Cardiac muscle cell (in vitro differentiated cells and primary cell): ENCODE measurements around the gene RASGRP2. TPM values are rescaled to one million over a fixed set of nuclear protein-coding genes. Genes with fewer than 3 reads are reported as not detected.

Experiments used
- DNase-seq, 2 donors: peaks; one replicate each; pipeline versions ENCODE4 v3.0.0 to v3.0.0-alpha.2; 2010 to 2017; ENCODE audit warnings: low read depth in 1 of 2, low spot score in 1 of 2
- H3K27ac ChIP-seq: fragments of 200-600 bp; sonication (generic); 2 replicates; pipeline ENCODE4 v1.5.1; 2016
- H3K27me3 ChIP-seq: fragments of 200-600 bp; sonication (generic); 2 replicates; pipeline ENCODE4 v1.6.0; 2016; ENCODE audit warnings: control low read depth
- H3K36me3 ChIP-seq: fragments of 200-600 bp; sonication (generic); 2 replicates; pipeline ENCODE4 v1.5.1; 2016; ENCODE audit warnings: control low read depth
- H3K4me1 ChIP-seq: fragments of 200-600 bp; sonication (generic); 2 replicates; pipeline ENCODE4 v1.8.1; 2017; ENCODE audit warnings: low read depth, mild to moderate bottlenecking, mixed run types
- H3K4me3 ChIP-seq: fragments of 200-600 bp; sonication (generic); 2 replicates; pipeline ENCODE4 v1.5.1; 2016; ENCODE audit warnings: mild to moderate bottlenecking
- H3K9me3 ChIP-seq: fragments of 200-600 bp; sonication (generic); 2 replicates; pipeline ENCODE4 v1.5.1; 2017; ENCODE audit warnings: low read depth, mild to moderate bottlenecking, control low read depth
- CTCF ChIP-seq: IDR thresholded peaks from 2 replicates; pipeline ENCODE4 v1.5.1; 2012; ENCODE audit warnings: low read depth, mild to moderate bottlenecking, low read length
- polyA plus RNA-seq: library from polyadenylated mRNA; unstranded; fragments of >200 nt; fragmentation: Nextera tagmentation; extraction: Ambion mirVana; gene quantifications from 2 replicates; pipeline ENCODE4 v1.2.1, GENCODE V29; 2016
- total RNA-seq: library from RNA; depleted of rRNA; stranded (reverse); fragments of >200 nt; gene quantifications from 2 replicates; pipeline ENCODE4 v1.2.3, GENCODE V29; 2016

RASGRP2 gene
- total and polyA plus RNA-seq, 2 experiments from 2014 or later: 60.8 to 64.0 TPM

- Histone ChIP-seq H3K4me1 (peaks cover 54% of the 10 kb centered on the region), H3K36me3 (peaks cover 22% of the 10 kb centered on the region), H3K4me3 (no peak overlapping the region), H3K9me3 (no peaks in the 10 kb centered on the region), H3K27ac (peak overlapping the region; percentile 90), H3K27me3 (no peaks in the 10 kb centered on the region)
- no peak for TF ChIP-seq CTCF
- DNase-seq: no peak
Observed at GRCh38 chr11:64760759-64761420, 16.9 kb upstream of the RASGRP2 start.

GRCh38 chr11:64759722-64760719 lies 16.1 kb upstream of the RASGRP2 start, which contains the start of gene PYGM:
PYGM (minus strand) TSS chr11:64759974; CDS start chr11:64759898, 76 bp downstream.
- Histone ChIP-seq H3K4me3 (peak within 1 kb of the TSS; percentile 25), H3K36me3 (peaks cover 13% of the 10 kb centered on the region), H3K9me3 (no peaks in the 10 kb centered on the region), H3K4me1 (peaks cover 50% of the 10 kb centered on the region), H3K27ac (peak within 1 kb of the TSS; percentile 90), H3K27me3 (no peaks in the 10 kb centered on the region)
- TF ChIP-seq CTCF: no peak
- DNase-seq: peak; percentile 94 to 95

GRCh38 chr11:64759131-64759721 lies 15.3 kb upstream of the RASGRP2 start:
- peaks cover 5% of the 10 kb centered on the region for H3K36me3 ChIP-seq
- H3K4me1 ChIP-seq: peaks cover 42% of the 10 kb centered on the region
- H3K4me3 ChIP-seq: peak overlapping the region; percentile 25

GRCh38 chr11:64758330-64759079 lies 14.6 kb upstream of the RASGRP2 start:
- H3K4me1 ChIP-seq: peaks cover 35% of the 10 kb centered on the region
- DNase-seq: no peak
- peaks cover 5% of the 10 kb centered on the region for H3K36me3 ChIP-seq
- TF ChIP-seq CTCF: no peak
- H3K9me3 ChIP-seq: no peaks in the 10 kb centered on the region
- H3K4me3 ChIP-seq: peak overlapping the region; percentile 25
- H3K27me3 ChIP-seq: no peaks in the 10 kb centered on the region
- peak overlapping the region; percentile 90 for H3K27ac ChIP-seq

More at GRCh38 chr11:64759131-64759721, 15.3 kb upstream of the RASGRP2 start:
- peak in 1 of 2 donors; percentile 85 for DNase-seq
- H3K27me3 ChIP-seq: no peaks in the 10 kb centered on the region
- no peaks in the 10 kb centered on the region for H3K9me3 ChIP-seq
- peak overlapping the region; percentile 90 for H3K27ac ChIP-seq
- TF ChIP-seq CTCF: no peak
